Glutamatergic neuron (in vitro differentiated cells): ENCODE results near the gene C5orf58. TPM values are rescaled to one million over a fixed set of nuclear protein-coding genes. Genes with fewer than 3 reads are reported as not detected.

ENCODE experiments used
- DNase-seq: peaks from one replicate; pipeline ENCODE4 v3.0.0; 2022
- H3K27ac Mint-ChIP-seq: one replicate; pipeline ENCODE4 v1.8.0; 2020; ENCODE audit warnings: mild to moderate bottlenecking, mixed read lengths, inconsistent platforms; ENCODE audit not compliant: unreplicated experiment
- H3K27me3 Mint-ChIP-seq: one replicate; pipeline ENCODE4 v1.8.0; 2020; ENCODE audit warnings: mild to moderate bottlenecking, moderate library complexity, mixed read lengths, inconsistent platforms; ENCODE audit not compliant: unreplicated experiment
- H3K36me3 Mint-ChIP-seq: one replicate; pipeline ENCODE4 v1.8.0; 2020; ENCODE audit warnings: mild to moderate bottlenecking, mixed read lengths, inconsistent platforms; ENCODE audit not compliant: unreplicated experiment
- H3K4me1 Mint-ChIP-seq: one replicate; pipeline ENCODE4 v1.8.0; 2020; ENCODE audit warnings: mild to moderate bottlenecking, low read depth, mixed read lengths, inconsistent platforms; ENCODE audit not compliant: unreplicated experiment
- H3K4me3 Mint-ChIP-seq: one replicate; pipeline ENCODE4 v1.8.0; 2020; ENCODE audit warnings: mild to moderate bottlenecking, mixed read lengths, inconsistent platforms; ENCODE audit not compliant: unreplicated experiment
- H3K9me3 Mint-ChIP-seq: one replicate; pipeline ENCODE4 v1.8.0; 2020; ENCODE audit warnings: mild to moderate bottlenecking, moderate library complexity, mixed read lengths, inconsistent platforms; ENCODE audit not compliant: unreplicated experiment
- CTCF ChIP-seq: fragments of 200-600 bp; sonication (generic); IDR thresholded peaks from one replicate; pipeline ENCODE4 v1.5.0; 2021; ENCODE audit not compliant: partially characterized antibody, unreplicated experiment
- total RNA-seq: library from RNA; stranded (reverse); fragmentation: NEBNext Ultra II Directional; extraction: Animal tissue kit (Norgen Biotek cat#: 25700); gene quantifications from one replicate; pipeline ENCODE4 v1.2.1, GENCODE V29; 2021; ENCODE audit not compliant: unreplicated experiment

The C5orf58 gene
- total RNA-seq, 1 donor from 2014 or later: not detected

- no peak overlapping the region for H3K4me3 Mint-ChIP-seq
- DNase-seq: no peak
- H3K9me3 Mint-ChIP-seq: no peaks in the 10 kb centered on the region
- no peak overlapping the region for H3K27ac Mint-ChIP-seq
- H3K27me3 Mint-ChIP-seq: no peaks in the 10 kb centered on the region
- no peaks in the 10 kb centered on the region for H3K36me3 Mint-ChIP-seq
- H3K4me1 Mint-ChIP-seq: peaks cover 7% of the 10 kb centered on the region
- no peak for TF ChIP-seq CTCF
Observed at GRCh38 chr5:170220191-170220590, 12.6 kb upstream of the C5orf58 start.

GRCh38 chr5:170221327-170221741, 11.5 kb upstream of the C5orf58 start:
- Mint-ChIP-seq H3K4me1 (peaks cover 13% of the 10 kb centered on the region), H3K4me3 (no peak overlapping the region), H3K36me3 (no peaks in the 10 kb centered on the region), H3K27me3 (no peaks in the 10 kb centered on the region), H3K27ac (no peak overlapping the region), H3K9me3 (no peaks in the 10 kb centered on the region)
- no peak for DNase-seq
- peak; percentile 36 for TF ChIP-seq CTCF

GRCh38 chr5:170223360-170223759, 9.4 kb upstream of the C5orf58 start:
- Mint-ChIP-seq H3K36me3 (no peaks in the 10 kb centered on the region), H3K4me3 (no peak overlapping the region), H3K27me3 (no peaks in the 10 kb centered on the region), H3K27ac (no peak overlapping the region), H3K4me1 (peaks cover 21% of the 10 kb centered on the region), H3K9me3 (no peaks in the 10 kb centered on the region)
- no peak for DNase-seq
- TF ChIP-seq CTCF: no peak

- peaks cover 24% of the 10 kb centered on the region for H3K4me1 Mint-ChIP-seq
- no peak for TF ChIP-seq CTCF
- no peak overlapping the region for H3K27ac Mint-ChIP-seq
- H3K9me3 Mint-ChIP-seq: no peaks in the 10 kb centered on the region
- no peaks in the 10 kb centered on the region for H3K36me3 Mint-ChIP-seq
- H3K4me3 Mint-ChIP-seq: no peak overlapping the region
- no peak for DNase-seq
- H3K27me3 Mint-ChIP-seq: no peaks in the 10 kb centered on the region
Observed at GRCh38 chr5:170223906-170224305, 8.9 kb upstream of the C5orf58 start.

- peak; percentile 89 for TF ChIP-seq CTCF
- peak overlapping the region; percentile 2 for H3K4me3 Mint-ChIP-seq
Observed at GRCh38 chr5:170225326-170226128, 7.3 kb upstream of the C5orf58 start.

More at GRCh38 chr5:170225326-170226128, 7.3 kb upstream of the C5orf58 start:
- peak overlapping the region; percentile 45 for H3K27ac Mint-ChIP-seq
- no peaks in the 10 kb centered on the region for H3K36me3 Mint-ChIP-seq
- H3K9me3 Mint-ChIP-seq: no peaks in the 10 kb centered on the region
- H3K27me3 Mint-ChIP-seq: no peaks in the 10 kb centered on the region
- peaks cover 30% of the 10 kb centered on the region for H3K4me1 Mint-ChIP-seq
- peak; percentile 82 for DNase-seq
